Right lobe of liver (tissue), 4 donors: ENCODE measurements around the gene NR3C2.

Source experiments
- POLR2A ChIP-seq: fragments of 450-650 bp; IDR thresholded peaks from one replicate; pipeline ENCODE4 v1.6.1; 2017; ENCODE audit warnings: antibody characterized with exemption, mild to moderate bottlenecking
- TF ChIP-seq, protein P1 (sequence below), 4 donors: fragments of 200-600 bp in 3 of 4; fragments of 450-650 bp in 1 of 4; IDR thresholded peaks; one replicate each; pipeline versions ENCODE4 v1.5.1 to v1.8.0; 2016 to 2022; ENCODE audit warnings: antibody characterized with exemption in 4 of 4, mild to moderate bottlenecking in 2 of 4
- donor health status: DM: no; HTN: no; CAD: no.
- donor health status: DM: no; HTN: no; CAD: no.
- donor health status: DM: no; HTN: yes; CAD: no.

DNA sequence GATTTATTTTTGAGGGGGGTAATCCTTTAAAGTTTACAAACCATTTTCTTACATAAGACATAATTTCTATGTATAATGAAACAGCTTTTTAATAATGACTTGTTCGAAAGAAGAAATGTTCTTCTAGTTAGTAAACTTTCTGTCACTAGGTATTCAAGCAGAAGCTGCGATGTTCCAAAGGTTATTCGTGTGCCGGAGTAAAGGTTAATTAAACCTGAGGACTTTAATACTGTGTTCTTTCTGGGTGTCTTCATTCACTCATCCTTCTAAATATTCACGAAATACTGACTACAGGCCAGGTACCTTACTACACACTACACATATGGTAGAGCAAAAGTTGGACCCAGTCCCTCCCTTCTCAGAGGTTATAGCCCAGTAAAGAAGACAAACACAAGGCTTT is 96.7 kb downstream of the NR3C2 start:
- TF ChIP-seq, protein P1, sequence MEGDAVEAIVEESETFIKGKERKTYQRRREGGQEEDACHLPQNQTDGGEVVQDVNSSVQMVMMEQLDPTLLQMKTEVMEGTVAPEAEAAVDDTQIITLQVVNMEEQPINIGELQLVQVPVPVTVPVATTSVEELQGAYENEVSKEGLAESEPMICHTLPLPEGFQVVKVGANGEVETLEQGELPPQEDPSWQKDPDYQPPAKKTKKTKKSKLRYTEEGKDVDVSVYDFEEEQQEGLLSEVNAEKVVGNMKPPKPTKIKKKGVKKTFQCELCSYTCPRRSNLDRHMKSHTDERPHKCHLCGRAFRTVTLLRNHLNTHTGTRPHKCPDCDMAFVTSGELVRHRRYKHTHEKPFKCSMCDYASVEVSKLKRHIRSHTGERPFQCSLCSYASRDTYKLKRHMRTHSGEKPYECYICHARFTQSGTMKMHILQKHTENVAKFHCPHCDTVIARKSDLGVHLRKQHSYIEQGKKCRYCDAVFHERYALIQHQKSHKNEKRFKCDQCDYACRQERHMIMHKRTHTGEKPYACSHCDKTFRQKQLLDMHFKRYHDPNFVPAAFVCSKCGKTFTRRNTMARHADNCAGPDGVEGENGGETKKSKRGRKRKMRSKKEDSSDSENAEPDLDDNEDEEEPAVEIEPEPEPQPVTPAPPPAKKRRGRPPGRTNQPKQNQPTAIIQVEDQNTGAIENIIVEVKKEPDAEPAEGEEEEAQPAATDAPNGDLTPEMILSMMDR (IDR thresholded peaks at IDR 0.05) = no peak
- TF ChIP-seq POLR2A = no peak
